ENCODE data around the gene FRYL. TPM values are rescaled to one million over a fixed set of nuclear protein-coding genes. Genes with fewer than 3 reads are reported as not detected.

The FRYL gene
- total RNA-seq, 4 donors from 2014 or later = 62.5 to 119 (median 98.8) TPM

GRCh38 chr4:48799157-48799556 lies 19.1 kb upstream of the FRYL start:
- H3K27ac ChIP-seq = no peak overlapping the region
- H3K9me3 ChIP-seq = no peaks in the 10 kb centered on the region
- no peaks in the 10 kb centered on the region for H3K27me3 ChIP-seq
- intact Hi-C loops (cut with DNase I; ENCODE audit: low total_unique reads) = no loop called here
- H3K36me3 ChIP-seq = no peaks in the 10 kb centered on the region
- H3K4me1 ChIP-seq = no peaks in the 10 kb centered on the region
- TF ChIP-seq CTCF (IDR thresholded peaks at IDR 0.05) = no peak
- TF ChIP-seq POLR2A (IDR thresholded peaks at IDR 0.05) = no peak
- no peak overlapping the region for H3K4me3 ChIP-seq
- DNase-seq = no peak

- TF ChIP-seq CTCF (IDR thresholded peaks at IDR 0.05) (no peak), POLR2A (IDR thresholded peaks at IDR 0.05) (no peak)
- no peak overlapping the region for H3K27ac ChIP-seq
- no peaks in the 10 kb centered on the region for H3K27me3 ChIP-seq
Observed at GRCh38 chr4:48798117-48798516, 18.0 kb upstream of the FRYL start.

GRCh38 chr4:48796927-48797679 lies 17.0 kb upstream of the FRYL start:
- H3K27me3 ChIP-seq = no peaks in the 10 kb centered on the region
- DNase-seq = no peak
- TF ChIP-seq POLR2A (IDR thresholded peaks at IDR 0.05) = no peak
- peak overlapping the region in 1 of 2 donors; percentile 42 for H3K27ac ChIP-seq
- H3K4me3 ChIP-seq = no peak overlapping the region
- H3K36me3 ChIP-seq = no peaks in the 10 kb centered on the region
- H3K9me3 ChIP-seq = no peaks in the 10 kb centered on the region
- intact Hi-C loops (cut with DNase I; ENCODE audit: low total_unique reads) = no loop called here
- no peaks in the 10 kb centered on the region for H3K4me1 ChIP-seq

More at GRCh38 chr4:48798117-48798516, 18.0 kb upstream of the FRYL start:
- DNase-seq = no peak
- H3K4me1 ChIP-seq = no peaks in the 10 kb centered on the region
- H3K36me3 ChIP-seq = no peaks in the 10 kb centered on the region
- H3K9me3 ChIP-seq = no peaks in the 10 kb centered on the region
- H3K4me3 ChIP-seq = no peak overlapping the region
- intact Hi-C loops (cut with DNase I; ENCODE audit: low total_unique reads) = no loop called here

- no peak for TF ChIP-seq CTCF (IDR thresholded peaks at IDR 0.05)
- TF ChIP-seq POLR2A (IDR thresholded peaks at IDR 0.05) = no peak
- H3K4me3 ChIP-seq = no peak overlapping the region
- no peaks in the 10 kb centered on the region for H3K27me3 ChIP-seq
- no peaks in the 10 kb centered on the region for H3K9me3 ChIP-seq
- H3K4me1 ChIP-seq = no peaks in the 10 kb centered on the region
- no peaks in the 10 kb centered on the region for H3K36me3 ChIP-seq
- no peak overlapping the region for H3K27ac ChIP-seq
- intact Hi-C loops (cut with DNase I; ENCODE audit: low total_unique reads) = no loop called here
- DNase-seq = no peak
Observed at GRCh38 chr4:48796191-48796926, 16.3 kb upstream of the FRYL start.

GRCh38 chr4:48795108-48795507 lies 15.0 kb upstream of the FRYL start:
- no peaks in the 10 kb centered on the region for H3K36me3 ChIP-seq
- no peak for DNase-seq
- intact Hi-C loops (cut with DNase I; ENCODE audit: low total_unique reads) = no loop called here
- H3K27me3 ChIP-seq = no peaks in the 10 kb centered on the region
- no peaks in the 10 kb centered on the region for H3K4me1 ChIP-seq
- no peak for TF ChIP-seq POLR2A (IDR thresholded peaks at IDR 0.05)
- no peaks in the 10 kb centered on the region for H3K9me3 ChIP-seq
- H3K27ac ChIP-seq = no peak overlapping the region
- H3K4me3 ChIP-seq = no peak overlapping the region

GRCh38 chr4:48792348-48793006 lies 12.4 kb upstream of the FRYL start:
- no peak for TF ChIP-seq CTCF (IDR thresholded peaks at IDR 0.05)
- TF ChIP-seq POLR2A (IDR thresholded peaks at IDR 0.05) = no peak
- Histone ChIP-seq H3K9me3 (no peaks in the 10 kb centered on the region), H3K27ac (peak overlapping the region in 1 of 2 donors; percentile 39), H3K36me3 (no peaks in the 10 kb centered on the region), H3K4me1 (no peaks in the 10 kb centered on the region), H3K4me3 (no peak overlapping the region), H3K27me3 (no peaks in the 10 kb centered on the region)
- DNase-seq = no peak
- intact Hi-C loops (cut with DNase I; ENCODE audit: low total_unique reads) = no loop called here

Data from uterus (tissue), 4 donors.